DMS153 (cell line): Measurements from ENCODE around the gene BMP15.

Experiments used
- DNase-seq: peaks from one replicate; lab custom pipeline; 2025; lab: John Stamatoyannopoulos, UW

Gene BMP15

GRCh38 chrX:50910685-50911176 is at the start of gene BMP15:
Gene BMP15, plus strand, starts transcription at chrX:50910735. Its CDS starts 49 bp downstream, at chrX:50910784.
- no peak for DNase-seq

DNA sequence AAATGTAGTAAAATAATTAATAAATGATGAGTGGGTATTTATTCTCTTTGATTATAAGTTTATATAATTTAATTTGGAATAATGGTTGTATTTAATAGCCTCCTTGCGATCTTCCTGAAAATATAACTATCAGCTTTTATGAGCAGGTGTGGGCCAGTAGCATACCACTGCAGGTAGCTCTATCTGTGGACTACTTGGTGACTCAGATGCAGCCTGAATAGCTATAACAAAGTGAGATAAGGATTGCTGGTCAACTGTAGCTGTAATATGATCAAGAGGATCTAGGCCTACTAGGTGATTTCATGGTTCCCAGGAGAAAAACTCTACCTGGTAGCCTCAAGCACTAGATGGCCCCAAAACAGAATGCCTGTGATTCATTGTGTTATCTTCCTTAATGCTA is 47.1 kb upstream of the BMP15 start:
- no peak for DNase-seq

DNA sequence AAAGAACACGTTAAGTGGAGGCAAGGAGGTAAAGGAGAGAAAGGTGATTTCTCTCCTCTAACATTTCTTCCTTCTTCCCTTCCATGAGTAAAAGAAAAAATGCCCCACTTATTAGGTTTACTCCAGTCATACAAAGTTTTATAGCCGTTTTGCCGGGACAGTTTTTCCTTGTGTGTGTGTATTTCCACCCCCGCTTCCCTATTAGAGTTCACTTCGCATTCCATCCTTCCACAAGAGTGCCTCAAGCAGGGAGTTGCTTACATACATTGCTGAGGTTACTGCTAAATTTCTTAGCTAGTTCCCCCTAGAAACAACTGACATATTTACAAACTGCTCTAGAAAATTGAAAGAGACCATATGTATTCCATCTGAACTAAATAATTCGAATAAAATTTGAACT is 45.2 kb upstream of the BMP15 start:
- no peak for DNase-seq

DNA sequence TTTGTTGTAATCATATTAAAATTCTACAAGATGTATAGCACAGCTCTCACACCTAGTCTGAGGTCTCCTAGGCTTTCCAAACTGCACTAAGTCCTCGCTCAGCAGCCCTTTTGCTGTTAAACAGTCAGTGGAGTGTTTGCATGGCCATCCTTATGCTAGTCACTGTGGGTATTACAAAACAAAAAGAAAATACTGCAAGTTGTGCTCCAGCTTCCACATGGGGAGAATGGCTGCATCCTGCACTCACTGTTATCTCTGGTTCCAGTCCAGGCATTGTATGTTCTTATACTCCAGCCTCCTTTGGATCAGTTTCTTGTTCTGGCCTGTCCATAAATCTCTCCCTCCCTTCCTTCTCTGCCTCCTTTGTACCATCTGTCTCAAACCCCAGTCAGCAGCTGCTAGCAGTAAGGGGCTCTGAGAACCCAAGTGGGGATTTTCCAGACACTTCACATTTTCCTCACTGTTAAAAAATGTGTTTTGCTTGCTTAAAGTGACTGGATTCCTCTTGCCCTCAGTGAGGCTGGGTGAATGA is 38.5 kb upstream of the BMP15 start:
- DNase-seq = no peak

- no peak for DNase-seq
Measured at GRCh38 chrX:50874876-50875275, 35.7 kb upstream of the BMP15 start.

DNA sequence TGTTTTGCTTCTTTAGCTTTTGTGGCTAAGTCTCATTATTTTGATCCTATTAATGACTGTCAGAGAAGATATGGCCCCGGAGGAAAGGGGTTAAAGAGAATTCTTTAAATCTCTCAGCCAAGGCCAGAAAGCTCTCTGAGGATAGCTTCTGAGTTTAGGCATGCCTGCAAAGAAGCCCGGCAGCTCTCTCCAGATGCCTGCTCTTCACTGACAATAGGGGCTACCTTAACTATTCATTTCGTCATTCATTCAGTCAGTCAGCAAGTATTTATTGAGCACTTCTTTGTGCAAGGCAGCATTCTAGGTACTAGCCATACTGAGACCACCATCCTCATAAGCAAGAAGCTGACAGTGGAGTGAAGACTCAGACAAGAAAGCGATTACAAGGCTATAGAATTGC is 34.0 kb upstream of the BMP15 start:
- no peak for DNase-seq

- DNase-seq = no peak
Measured at GRCh38 chrX:50877310-50877709, 33.2 kb upstream of the BMP15 start.

GRCh38 chrX:50881028-50881427 is 29.5 kb upstream of the BMP15 start:
- no peak for DNase-seq

DNA sequence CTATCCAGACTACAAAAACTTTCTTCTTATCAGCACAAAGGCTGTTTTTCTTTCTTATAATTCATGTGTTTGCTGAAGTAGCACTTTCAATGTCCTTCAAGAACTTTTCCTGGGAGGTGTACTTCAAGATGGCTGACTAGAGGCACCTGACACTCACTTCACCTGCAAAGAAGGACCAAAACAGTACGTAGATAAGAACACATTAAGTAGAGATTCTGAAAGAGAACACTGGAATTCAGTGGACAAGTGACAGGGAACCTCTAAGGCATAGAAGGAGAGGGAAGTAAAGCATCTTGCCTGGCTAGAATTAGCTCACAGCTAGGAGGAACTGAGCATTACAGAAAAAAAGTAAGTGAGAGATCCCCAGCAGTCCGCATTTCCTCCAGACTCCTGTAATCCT is 21.7 kb upstream of the BMP15 start:
- DNase-seq = no peak

DNA sequence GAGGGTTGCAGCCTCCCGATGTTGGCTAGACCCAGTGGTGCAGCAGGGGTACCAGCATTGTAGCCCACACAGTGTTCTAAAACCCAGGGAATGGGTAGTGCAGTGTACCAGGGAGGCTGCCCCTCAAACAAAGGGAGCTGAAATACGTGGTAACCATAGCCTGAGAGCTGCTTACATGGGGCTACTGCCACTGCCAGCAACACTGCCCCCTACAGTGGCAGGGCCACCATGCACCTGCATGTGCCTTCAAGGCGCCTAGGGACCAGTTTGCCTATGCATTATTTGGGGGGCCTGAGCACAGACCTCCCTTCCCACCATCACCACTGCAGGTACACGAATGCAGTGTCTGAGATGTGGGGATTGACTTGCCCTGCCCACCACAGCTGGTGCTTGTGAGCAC is 21.0 kb upstream of the BMP15 start:
- DNase-seq = no peak

GRCh38 chrX:50893047-50893446 is 17.5 kb upstream of the BMP15 start:
- DNase-seq = no peak

- no peak for DNase-seq
Measured at GRCh38 chrX:50893466-50893865, 17.1 kb upstream of the BMP15 start.

DNA sequence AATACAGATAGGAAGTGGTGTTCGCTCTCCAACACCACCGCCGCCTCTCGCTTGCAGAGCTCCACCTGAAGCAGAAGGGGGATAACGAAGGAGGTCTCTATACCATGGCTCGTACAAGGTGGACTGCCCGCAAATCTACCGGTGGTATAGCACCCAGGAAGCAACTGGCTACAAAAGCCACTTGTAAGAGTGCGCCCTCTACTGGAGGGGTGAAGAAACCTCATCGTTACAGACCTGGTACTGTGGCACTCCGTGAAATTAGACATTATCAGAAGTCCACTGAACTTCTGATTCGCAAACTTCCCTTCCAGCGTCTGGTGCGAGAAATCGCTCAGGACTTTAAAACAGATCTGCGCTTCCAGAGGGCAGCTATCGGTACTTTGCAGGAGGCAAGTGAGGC is 5.2 kb upstream of the BMP15 start:
- no peak for DNase-seq

- DNase-seq = no peak
Measured at GRCh38 chrX:50913520-50913919, 3.0 kb downstream of the BMP15 start.

GRCh38 chrX:50920132-50920531 is 9.6 kb downstream of the BMP15 start:
- DNase-seq = no peak

DNA sequence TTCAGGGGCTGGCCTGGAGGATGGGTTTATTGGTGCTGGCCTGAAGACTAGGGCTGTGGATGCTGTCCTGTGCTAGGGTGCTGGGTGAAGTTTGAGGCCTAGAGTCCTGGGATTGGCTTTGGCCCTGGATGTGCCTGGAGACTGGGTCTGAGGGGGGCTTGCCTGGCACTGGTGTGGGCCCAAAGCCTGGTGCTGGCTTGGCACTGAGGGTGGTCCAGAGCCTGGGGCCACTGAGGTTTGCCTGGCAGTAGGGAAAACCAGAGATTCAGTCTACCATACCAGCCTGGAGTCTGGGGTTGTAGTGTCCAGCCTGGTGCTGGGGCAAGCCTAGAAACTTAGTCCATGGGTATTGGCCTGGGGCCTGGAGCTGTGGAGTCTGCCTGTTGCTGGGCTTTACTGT is 16.6 kb downstream of the BMP15 start:
- no peak for DNase-seq

DNA sequence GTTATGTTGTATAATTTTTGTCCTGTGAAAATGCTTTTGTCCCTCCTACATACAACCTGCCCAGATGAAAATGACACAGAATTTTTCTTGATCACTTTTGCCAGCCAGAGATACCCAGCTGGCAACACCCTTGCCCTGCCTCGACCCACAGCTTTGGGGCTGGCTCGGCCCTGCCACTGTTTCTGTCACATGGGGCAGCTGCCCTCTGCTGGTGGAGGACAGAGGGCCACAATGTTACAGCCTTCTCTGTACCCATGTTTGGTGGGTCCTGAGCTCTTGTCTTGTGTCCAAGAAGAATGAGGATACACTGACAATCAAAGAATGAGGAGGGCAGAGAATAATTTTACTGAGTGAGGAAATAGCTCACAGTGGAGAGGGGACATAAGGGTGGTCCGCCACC is 31.1 kb downstream of the BMP15 start:
- no peak for DNase-seq

DNA sequence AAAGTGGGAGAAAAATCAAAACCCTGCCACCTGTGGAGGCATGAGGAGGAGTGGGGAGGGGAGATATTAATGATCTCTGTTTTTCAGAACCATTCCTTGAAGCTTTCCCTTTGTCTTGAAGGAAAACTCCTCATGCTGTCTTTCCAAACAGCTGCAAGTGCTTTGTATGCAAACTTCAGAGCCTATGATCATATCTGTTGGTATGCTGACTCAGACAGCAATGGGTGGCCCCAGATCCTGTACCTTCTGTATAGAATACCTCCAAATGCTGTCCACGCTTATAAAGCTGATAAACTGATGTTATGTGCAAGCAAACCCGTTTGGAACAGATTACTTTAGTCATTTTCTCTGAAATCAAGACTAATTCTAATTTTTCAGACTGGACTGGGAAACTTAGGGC is 31.9 kb downstream of the BMP15 start:
- no peak for DNase-seq

DNA sequence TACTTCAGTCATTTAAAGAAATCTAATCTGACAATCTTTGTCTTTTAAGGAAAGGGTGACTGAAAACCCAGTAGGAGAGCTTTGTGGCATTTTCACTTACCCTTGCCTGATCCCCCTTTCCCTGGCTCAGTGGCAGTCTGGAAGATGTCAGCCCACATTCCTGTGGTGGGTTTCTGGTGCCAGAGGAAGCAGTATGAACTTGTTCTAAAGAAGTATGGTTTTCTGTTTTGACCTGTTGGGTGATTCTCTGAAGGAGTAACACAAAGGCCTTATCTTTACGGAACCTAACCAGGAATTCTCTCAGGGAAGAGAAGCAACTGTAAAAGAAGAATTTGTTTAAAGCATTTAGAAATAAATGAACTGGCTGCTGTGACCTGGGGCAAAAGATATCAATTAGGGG is 41.9 kb downstream of the BMP15 start:
- DNase-seq = no peak

DNA sequence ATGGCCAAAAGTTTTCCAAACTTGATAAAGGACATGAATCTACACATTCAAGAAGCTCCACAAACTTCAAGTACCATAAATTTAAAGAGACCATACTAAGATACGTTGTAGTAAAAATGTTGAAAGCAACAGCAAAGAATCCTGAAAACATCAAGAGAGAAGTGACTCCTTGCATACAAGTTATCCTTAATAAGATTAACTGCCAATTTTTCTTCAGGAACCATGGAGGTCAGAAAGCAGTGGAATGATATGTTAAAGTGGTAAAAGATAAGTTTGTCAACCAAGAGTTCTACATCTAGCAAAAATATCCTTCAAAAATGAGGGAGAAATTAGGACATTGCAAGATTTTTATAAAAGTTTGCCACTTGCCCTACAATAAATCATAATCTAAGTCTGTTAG is 43.3 kb downstream of the BMP15 start:
- DNase-seq = no peak

DNA sequence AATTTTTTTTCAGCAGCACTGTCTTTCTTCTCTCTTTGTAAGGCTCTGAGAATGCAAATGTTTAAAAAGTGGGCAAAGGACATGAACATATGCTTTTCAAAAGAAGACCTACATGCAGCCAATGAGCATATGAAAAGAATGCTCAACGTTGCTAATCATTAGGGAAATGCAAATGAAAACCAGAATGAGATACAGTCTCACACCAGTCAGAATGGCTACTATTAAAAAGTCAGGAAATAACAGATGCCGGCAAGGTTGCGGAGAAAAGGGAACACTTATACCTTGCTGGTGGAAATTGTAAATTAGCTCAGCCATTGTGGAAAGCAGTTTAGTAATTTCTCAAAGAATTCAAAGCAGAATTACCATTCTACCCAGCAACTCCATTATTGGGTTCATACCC is 51.6 kb downstream of the BMP15 start:
- no peak for DNase-seq

- no peak for DNase-seq
Measured at GRCh38 chrX:50963842-50964241, 53.3 kb downstream of the BMP15 start.
